Loucy (cell line): ENCODE results near the gene DCPS.

Source experiments
- CTCF ChIP-seq: fragments of 200-600 bp; sonication (generic); conservative IDR thresholded peaks from 2 replicates; pipeline ENCODE4 v1.5.1; 2014; ENCODE audit warnings: mild to moderate bottlenecking, antibody characterized with exemption, low read length
- EZH2phosphoT487 ChIP-seq: fragments of 200-600 bp; IDR thresholded peaks from 2 replicates; pipeline ENCODE4 v1.6.1; 2018; ENCODE audit warnings: antibody characterized with exemption, mild to moderate bottlenecking, moderate library complexity, borderline replicate concordance

GRCh38 chr11:126331286-126331685 lies 27.4 kb downstream of the DCPS start:
- no peak for TF ChIP-seq CTCF
- TF ChIP-seq EZH2phosphoT487 = no peak
